HepG2 (cell line): ENCODE measurements around the gene YIPF4. TPM values are rescaled to one million over a fixed set of nuclear protein-coding genes. Genes with fewer than 3 reads are reported as not detected.

Experiments
- IRX3 ChIP-seq: sonication (generic); formaldehyde crosslinking; IDR thresholded peaks from 2 replicates; pipeline ENCODE4 v1.8.1; 2023; ENCODE audit warnings: mild to moderate bottlenecking, low read depth, missing genetic modification reagents, borderline replicate concordance
- ZNF326 ChIP-seq: sonication (generic); formaldehyde crosslinking; IDR thresholded peaks from 2 replicates; pipeline ENCODE4 v1.4.0; 2020; ENCODE audit warnings: missing genetic modification reagents, borderline replicate concordance
- ZNF34 ChIP-seq: sonication (generic); formaldehyde crosslinking; IDR thresholded peaks from 2 replicates; pipeline ENCODE4 v1.4.0; 2020; ENCODE audit warnings: mild to moderate bottlenecking, missing genetic modification reagents, borderline replicate concordance
- ZNF446 ChIP-seq: sonication (generic); formaldehyde crosslinking; IDR thresholded peaks from 2 replicates; pipeline ENCODE4 v1.5.0; 2020; ENCODE audit warnings: mild to moderate bottlenecking, missing genetic modification reagents
- polyA plus RNA-seq, 8 experiments: library from polyadenylated mRNA; depleted of rRNA in 3 of 8; stranded (reverse) in 7 of 8; unstranded in 1 of 8; fragments of >200 nt; fragmentation: Illumina TruSeq in 4 of 8; extraction: Trizol in 4 of 8; gene quantifications; 2 replicates each; pipeline versions ENCODE4 v1.2.1 to v1.2.3, GENCODE V29; 2011 to 2016; ENCODE audit warnings: low read depth in 4 of 8, missing spikeins in 1 of 8, mixed read lengths in 1 of 8; ENCODE audit not compliant: insufficient read depth in 1 of 8
- total RNA-seq, 5 experiments: library from RNA; depleted of rRNA; stranded (reverse); fragments of >200 nt; fragmentation: Illumina TruSeq; extraction: Trizol; gene quantifications; 2 replicates each; pipeline ENCODE4 v1.2.3, GENCODE V29; 2016; ENCODE audit warnings: low read depth in 1 of 5
- TF ChIP-seq, protein P1 (sequence below): sonication (generic); formaldehyde crosslinking; IDR thresholded peaks from 2 replicates; pipeline ENCODE4 v1.5.0; 2020; ENCODE audit warnings: mild to moderate bottlenecking, missing genetic modification reagents, borderline replicate concordance
- TF ChIP-seq, protein P2 (sequence below), 2 experiments: sonication (generic) in 1 of 2; formaldehyde crosslinking in 1 of 2; IDR thresholded peaks; 2 replicates each; pipeline versions ENCODE4 v1.5.1 to v1.6.1; 2011 to 2020; ENCODE audit warnings: borderline replicate concordance in 1 of 2, low read depth in 1 of 2, low read length in 1 of 2, mild to moderate bottlenecking in 1 of 2, missing genetic modification reagents in 1 of 2, moderate library complexity in 1 of 2
- TF ChIP-seq, protein P3 (sequence below): sonication (generic); formaldehyde crosslinking; IDR thresholded peaks from 2 replicates; pipeline ENCODE4 v1.5.1; 2020; ENCODE audit warnings: mild to moderate bottlenecking, missing genetic modification reagents, borderline replicate concordance
- TF ChIP-seq, protein P4 (sequence below): sonication (generic); formaldehyde crosslinking; conservative IDR thresholded peaks from 2 replicates; pipeline ENCODE4 v1.4.0; 2020; ENCODE audit warnings: mild to moderate bottlenecking, missing genetic modification reagents, moderate library complexity

Gene YIPF4
- total and polyA plus RNA-seq, 2 of the 13 experiments (the other 11 are each of a cell fraction or from before 2014, with no cell fraction given): 19.0 to 43.9 TPM

DNA sequence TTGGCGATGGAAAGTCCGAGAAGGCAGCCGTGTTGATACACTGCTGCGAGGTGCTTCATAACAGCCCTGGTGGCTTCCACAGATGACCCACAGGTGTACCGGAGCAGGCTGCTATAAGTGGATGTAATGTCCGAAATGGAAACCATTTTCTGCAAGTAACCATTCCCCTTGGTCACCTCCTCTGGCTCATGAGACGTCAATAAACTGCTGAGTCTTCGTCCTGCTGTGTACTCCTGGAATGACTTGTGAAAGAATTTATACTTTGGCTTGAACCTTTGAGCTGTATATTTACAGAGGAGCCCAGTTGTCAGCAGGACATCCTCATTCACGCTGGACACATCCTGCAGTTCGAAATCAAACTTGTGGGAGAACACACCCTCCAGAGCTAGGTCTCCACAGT lies 27.4 kb upstream of the YIPF4 start (continued):
- TF ChIP-seq, protein P1, sequence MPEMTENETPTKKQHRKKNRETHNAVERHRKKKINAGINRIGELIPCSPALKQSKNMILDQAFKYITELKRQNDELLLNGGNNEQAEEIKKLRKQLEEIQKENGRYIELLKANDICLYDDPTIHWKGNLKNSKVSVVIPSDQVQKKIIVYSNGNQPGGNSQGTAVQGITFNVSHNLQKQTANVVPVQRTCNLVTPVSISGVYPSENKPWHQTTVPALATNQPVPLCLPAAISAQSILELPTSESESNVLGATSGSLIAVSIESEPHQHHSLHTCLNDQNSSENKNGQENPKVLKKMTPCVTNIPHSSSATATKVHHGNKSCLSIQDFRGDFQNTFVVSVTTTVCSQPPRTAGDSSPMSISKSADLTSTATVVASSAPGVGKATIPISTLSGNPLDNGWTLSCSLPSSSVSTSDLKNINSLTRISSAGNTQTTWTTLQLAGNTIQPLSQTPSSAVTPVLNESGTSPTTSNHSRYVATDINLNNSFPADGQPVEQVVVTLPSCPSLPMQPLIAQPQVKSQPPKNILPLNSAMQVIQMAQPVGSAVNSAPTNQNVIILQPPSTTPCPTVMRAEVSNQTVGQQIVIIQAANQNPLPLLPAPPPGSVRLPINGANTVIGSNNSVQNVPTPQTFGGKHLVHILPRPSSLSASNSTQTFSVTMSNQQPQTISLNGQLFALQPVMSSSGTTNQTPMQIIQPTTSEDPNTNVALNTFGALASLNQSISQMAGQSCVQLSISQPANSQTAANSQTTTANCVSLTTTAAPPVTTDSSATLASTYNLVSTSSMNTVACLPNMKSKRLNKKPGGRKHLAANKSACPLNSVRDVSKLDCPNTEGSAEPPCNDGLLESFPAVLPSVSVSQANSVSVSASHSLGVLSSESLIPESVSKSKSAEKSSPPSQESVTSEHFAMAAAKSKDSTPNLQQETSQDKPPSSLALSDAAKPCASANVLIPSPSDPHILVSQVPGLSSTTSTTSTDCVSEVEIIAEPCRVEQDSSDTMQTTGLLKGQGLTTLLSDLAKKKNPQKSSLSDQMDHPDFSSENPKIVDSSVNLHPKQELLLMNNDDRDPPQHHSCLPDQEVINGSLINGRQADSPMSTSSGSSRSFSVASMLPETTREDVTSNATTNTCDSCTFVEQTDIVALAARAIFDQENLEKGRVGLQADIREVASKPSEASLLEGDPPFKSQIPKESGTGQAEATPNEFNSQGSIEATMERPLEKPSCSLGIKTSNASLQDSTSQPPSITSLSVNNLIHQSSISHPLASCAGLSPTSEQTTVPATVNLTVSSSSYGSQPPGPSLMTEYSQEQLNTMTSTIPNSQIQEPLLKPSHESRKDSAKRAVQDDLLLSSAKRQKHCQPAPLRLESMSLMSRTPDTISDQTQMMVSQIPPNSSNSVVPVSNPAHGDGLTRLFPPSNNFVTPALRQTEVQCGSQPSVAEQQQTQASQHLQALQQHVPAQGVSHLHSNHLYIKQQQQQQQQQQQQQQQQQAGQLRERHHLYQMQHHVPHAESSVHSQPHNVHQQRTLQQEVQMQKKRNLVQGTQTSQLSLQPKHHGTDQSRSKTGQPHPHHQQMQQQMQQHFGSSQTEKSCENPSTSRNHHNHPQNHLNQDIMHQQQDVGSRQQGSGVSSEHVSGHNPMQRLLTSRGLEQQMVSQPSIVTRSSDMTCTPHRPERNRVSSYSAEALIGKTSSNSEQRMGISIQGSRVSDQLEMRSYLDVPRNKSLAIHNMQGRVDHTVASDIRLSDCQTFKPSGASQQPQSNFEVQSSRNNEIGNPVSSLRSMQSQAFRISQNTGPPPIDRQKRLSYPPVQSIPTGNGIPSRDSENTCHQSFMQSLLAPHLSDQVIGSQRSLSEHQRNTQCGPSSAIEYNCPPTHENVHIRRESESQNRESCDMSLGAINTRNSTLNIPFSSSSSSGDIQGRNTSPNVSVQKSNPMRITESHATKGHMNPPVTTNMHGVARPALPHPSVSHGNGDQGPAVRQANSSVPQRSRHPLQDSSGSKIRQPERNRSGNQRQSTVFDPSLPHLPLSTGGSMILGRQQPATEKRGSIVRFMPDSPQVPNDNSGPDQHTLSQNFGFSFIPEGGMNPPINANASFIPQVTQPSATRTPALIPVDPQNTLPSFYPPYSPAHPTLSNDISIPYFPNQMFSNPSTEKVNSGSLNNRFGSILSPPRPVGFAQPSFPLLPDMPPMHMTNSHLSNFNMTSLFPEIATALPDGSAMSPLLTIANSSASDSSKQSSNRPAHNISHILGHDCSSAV (CRISPR knock-in tag): no peak
- TF ChIP-seq ZNF446 (CRISPR knock-in tag) (no peak), ZNF34 (CRISPR knock-in tag) (0 out of 2 replicates have a peak, but pooled peaks have one; percentile 45), IRX3 (CRISPR knock-in tag) (no peak), ZNF326 (CRISPR knock-in tag) (no peak)
- TF ChIP-seq, protein P2, sequence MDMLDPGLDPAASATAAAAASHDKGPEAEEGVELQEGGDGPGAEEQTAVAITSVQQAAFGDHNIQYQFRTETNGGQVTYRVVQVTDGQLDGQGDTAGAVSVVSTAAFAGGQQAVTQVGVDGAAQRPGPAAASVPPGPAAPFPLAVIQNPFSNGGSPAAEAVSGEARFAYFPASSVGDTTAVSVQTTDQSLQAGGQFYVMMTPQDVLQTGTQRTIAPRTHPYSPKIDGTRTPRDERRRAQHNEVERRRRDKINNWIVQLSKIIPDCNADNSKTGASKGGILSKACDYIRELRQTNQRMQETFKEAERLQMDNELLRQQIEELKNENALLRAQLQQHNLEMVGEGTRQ (IDR thresholded peaks at IDR 0.05; ENCODE audit: low read depth, low read length): no peak
- TF ChIP-seq, protein P2 (CRISPR knock-in tag; IDR thresholded peaks at IDR 0.05; ENCODE audit: borderline replicate concordance): no peak
- TF ChIP-seq, protein P3, sequence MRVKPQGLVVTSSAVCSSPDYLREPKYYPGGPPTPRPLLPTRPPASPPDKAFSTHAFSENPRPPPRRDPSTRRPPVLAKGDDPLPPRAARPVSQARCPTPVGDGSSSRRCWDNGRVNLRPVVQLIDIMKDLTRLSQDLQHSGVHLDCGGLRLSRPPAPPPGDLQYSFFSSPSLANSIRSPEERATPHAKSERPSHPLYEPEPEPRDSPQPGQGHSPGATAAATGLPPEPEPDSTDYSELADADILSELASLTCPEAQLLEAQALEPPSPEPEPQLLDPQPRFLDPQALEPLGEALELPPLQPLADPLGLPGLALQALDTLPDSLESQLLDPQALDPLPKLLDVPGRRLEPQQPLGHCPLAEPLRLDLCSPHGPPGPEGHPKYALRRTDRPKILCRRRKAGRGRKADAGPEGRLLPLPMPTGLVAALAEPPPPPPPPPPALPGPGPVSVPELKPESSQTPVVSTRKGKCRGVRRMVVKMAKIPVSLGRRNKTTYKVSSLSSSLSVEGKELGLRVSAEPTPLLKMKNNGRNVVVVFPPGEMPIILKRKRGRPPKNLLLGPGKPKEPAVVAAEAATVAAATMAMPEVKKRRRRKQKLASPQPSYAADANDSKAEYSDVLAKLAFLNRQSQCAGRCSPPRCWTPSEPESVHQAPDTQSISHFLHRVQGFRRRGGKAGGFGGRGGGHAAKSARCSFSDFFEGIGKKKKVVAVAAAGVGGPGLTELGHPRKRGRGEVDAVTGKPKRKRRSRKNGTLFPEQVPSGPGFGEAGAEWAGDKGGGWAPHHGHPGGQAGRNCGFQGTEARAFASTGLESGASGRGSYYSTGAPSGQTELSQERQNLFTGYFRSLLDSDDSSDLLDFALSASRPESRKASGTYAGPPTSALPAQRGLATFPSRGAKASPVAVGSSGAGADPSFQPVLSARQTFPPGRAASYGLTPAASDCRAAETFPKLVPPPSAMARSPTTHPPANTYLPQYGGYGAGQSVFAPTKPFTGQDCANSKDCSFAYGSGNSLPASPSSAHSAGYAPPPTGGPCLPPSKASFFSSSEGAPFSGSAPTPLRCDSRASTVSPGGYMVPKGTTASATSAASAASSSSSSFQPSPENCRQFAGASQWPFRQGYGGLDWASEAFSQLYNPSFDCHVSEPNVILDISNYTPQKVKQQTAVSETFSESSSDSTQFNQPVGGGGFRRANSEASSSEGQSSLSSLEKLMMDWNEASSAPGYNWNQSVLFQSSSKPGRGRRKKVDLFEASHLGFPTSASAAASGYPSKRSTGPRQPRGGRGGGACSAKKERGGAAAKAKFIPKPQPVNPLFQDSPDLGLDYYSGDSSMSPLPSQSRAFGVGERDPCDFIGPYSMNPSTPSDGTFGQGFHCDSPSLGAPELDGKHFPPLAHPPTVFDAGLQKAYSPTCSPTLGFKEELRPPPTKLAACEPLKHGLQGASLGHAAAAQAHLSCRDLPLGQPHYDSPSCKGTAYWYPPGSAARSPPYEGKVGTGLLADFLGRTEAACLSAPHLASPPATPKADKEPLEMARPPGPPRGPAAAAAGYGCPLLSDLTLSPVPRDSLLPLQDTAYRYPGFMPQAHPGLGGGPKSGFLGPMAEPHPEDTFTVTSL (CRISPR knock-in tag): peak; percentile 41; the same call in 1 of the 2 replicates
- TF ChIP-seq, protein P4, sequence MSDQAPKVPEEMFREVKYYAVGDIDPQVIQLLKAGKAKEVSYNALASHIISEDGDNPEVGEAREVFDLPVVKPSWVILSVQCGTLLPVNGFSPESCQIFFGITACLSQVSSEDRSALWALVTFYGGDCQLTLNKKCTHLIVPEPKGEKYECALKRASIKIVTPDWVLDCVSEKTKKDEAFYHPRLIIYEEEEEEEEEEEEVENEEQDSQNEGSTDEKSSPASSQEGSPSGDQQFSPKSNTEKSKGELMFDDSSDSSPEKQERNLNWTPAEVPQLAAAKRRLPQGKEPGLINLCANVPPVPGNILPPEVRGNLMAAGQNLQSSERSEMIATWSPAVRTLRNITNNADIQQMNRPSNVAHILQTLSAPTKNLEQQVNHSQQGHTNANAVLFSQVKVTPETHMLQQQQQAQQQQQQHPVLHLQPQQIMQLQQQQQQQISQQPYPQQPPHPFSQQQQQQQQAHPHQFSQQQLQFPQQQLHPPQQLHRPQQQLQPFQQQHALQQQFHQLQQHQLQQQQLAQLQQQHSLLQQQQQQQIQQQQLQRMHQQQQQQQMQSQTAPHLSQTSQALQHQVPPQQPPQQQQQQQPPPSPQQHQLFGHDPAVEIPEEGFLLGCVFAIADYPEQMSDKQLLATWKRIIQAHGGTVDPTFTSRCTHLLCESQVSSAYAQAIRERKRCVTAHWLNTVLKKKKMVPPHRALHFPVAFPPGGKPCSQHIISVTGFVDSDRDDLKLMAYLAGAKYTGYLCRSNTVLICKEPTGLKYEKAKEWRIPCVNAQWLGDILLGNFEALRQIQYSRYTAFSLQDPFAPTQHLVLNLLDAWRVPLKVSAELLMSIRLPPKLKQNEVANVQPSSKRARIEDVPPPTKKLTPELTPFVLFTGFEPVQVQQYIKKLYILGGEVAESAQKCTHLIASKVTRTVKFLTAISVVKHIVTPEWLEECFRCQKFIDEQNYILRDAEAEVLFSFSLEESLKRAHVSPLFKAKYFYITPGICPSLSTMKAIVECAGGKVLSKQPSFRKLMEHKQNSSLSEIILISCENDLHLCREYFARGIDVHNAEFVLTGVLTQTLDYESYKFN (CRISPR knock-in tag): peak; percentile 51
